Measurements from ENCODE around the gene PIP4P1.

PIP4P1 gene

DNA sequence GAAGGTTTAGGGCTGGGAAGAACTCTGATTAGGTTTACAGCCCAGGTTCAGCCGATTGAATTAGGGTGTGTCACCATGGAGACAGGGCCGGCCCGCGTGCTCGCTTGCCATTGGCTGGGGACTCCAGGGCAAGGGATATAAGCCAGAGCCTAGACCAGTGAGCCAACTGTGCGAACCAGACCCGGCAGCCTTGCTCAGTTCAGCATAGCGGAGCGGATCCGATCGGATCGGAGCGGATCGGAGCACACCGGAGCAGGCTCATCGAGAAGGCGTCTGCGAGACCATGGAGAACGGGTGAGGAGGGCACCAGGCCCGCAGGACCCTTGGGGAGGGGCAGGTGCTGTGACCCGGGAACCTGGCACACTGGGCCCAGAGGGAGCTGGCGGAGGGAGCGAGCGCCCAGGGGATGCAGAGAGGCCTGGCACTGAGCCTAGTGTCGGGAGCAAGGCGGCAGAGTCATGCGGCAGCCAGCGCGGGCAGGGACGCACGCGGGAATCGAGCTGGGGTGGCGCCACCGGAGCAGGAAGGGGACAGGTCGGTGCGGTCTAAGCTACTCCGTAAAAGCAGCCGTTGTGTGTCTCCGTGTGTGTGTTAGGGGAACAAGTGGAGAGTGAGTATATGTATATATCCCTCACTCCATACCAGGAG lies 8.1 kb upstream of the PIP4P1 start, which contains the start of gene PNP (continued):
- TF ChIP-seq, protein P1, sequence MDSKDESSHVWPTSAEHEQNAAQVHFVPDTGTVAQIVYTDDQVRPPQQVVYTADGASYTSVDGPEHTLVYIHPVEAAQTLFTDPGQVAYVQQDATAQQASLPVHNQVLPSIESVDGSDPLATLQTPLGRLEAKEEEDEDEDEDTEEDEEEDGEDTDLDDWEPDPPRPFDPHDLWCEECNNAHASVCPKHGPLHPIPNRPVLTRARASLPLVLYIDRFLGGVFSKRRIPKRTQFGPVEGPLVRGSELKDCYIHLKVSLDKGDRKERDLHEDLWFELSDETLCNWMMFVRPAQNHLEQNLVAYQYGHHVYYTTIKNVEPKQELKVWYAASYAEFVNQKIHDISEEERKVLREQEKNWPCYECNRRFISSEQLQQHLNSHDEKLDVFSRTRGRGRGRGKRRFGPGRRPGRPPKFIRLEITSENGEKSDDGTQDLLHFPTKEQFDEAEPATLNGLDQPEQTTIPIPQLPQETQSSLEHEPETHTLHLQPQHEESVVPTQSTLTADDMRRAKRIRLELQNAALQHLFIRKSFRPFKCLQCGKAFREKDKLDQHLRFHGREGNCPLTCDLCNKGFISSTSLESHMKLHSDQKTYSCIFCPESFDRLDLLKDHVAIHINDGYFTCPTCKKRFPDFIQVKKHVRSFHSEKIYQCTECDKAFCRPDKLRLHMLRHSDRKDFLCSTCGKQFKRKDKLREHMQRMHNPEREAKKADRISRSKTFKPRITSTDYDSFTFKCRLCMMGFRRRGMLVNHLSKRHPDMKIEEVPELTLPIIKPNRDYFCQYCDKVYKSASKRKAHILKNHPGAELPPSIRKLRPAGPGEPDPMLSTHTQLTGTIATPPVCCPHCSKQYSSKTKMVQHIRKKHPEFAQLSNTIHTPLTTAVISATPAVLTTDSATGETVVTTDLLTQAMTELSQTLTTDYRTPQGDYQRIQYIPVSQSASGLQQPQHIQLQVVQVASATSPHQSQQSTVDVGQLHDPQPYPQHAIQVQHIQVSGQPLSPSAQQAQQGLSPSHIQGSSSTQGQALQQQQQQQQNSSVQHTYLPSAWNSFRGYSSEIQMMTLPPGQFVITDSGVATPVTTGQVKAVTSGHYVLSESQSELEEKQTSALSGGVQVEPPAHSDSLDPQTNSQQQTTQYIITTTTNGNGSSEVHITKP (tag by site-specific recombination; IDR thresholded peaks at IDR 0.05), result peak; percentile 61
- TF ChIP-seq ZNF837 (tag by site-specific recombination; IDR thresholded peaks at IDR 0.05) (peak; percentile 83; the same call in 1 of the 2 replicates), ZIC2 (tag by site-specific recombination; IDR thresholded peaks at IDR 0.05) (peak; percentile 60), SP7 (tag by site-specific recombination; IDR thresholded peaks at IDR 0.05) (peak; percentile 86), ZNF76 (tag by site-specific recombination; IDR thresholded peaks at IDR 0.05; ENCODE audit: borderline replicate concordance, low read depth) (peak; percentile 76), ZSCAN30 (tag by site-specific recombination; IDR thresholded peaks at IDR 0.05) (peak; percentile 72)
- TF ChIP-seq, protein P2, sequence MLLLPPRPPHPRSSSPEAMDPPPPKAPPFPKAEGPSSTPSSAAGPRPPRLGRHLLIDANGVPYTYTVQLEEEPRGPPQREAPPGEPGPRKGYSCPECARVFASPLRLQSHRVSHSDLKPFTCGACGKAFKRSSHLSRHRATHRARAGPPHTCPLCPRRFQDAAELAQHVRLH (tag by site-specific recombination; IDR thresholded peaks at IDR 0.05), result peak; percentile 66; the same call in 1 of the 2 replicates

- Histone ChIP-seq H3K36me3 (ENCODE audit: control insufficient read depth in 2 of 2, insufficient read depth in 1 of 2, low read length in 2 of 2) (peaks cover 16 to 26% of the 10 kb centered on the region in 2 experiments), H3K9me3 (ENCODE audit: control insufficient read depth, insufficient read depth, low read depth, low read length) (no peaks in the 10 kb centered on the region), H3K4me1 (ENCODE audit: control insufficient read depth, insufficient read depth, low read length) (peaks cover 5% of the 10 kb centered on the region), H3K27ac (ENCODE audit: extremely low read depth, low read depth, low read length) (peak overlapping the region; percentile 84; the same call in 1 of the 2 replicates), H3K4me3 (ENCODE audit: low read depth, low read length) (peak overlapping the region; percentile 71)
- TF ChIP-seq, protein P3, sequence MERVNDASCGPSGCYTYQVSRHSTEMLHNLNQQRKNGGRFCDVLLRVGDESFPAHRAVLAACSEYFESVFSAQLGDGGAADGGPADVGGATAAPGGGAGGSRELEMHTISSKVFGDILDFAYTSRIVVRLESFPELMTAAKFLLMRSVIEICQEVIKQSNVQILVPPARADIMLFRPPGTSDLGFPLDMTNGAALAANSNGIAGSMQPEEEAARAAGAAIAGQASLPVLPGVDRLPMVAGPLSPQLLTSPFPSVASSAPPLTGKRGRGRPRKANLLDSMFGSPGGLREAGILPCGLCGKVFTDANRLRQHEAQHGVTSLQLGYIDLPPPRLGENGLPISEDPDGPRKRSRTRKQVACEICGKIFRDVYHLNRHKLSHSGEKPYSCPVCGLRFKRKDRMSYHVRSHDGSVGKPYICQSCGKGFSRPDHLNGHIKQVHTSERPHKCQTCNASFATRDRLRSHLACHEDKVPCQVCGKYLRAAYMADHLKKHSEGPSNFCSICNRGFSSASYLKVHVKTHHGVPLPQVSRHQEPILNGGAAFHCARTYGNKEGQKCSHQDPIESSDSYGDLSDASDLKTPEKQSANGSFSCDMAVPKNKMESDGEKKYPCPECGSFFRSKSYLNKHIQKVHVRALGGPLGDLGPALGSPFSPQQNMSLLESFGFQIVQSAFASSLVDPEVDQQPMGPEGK (tag by site-specific recombination; IDR thresholded peaks at IDR 0.05), result 0 out of 2 replicates have a peak, but pooled peaks have one; percentile 17
- TF ChIP-seq, protein P4, sequence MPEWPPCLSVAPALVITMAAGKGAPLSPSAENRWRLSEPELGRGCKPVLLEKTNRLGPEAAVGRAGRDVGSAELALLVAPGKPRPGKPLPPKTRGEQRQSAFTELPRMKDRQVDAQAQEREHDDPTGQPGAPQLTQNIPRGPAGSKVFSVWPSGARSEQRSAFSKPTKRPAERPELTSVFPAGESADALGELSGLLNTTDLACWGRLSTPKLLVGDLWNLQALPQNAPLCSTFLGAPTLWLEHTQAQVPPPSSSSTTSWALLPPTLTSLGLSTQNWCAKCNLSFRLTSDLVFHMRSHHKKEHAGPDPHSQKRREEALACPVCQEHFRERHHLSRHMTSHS (tag by site-specific recombination; IDR thresholded peaks at IDR 0.05), result no peak
- 0 out of 2 replicates have a peak, but pooled peaks have one; percentile 6 for TF ChIP-seq ZBTB11 (tag by site-specific recombination; conservative IDR thresholded peaks at IDR 0.05; ENCODE audit: low read depth)
- ChIA-PET CTCF (interaction anchor here (0.6 to 1.2 kb wide), 2 partner anchors 53 to 89 kb away, joined by 3 read pairs; no protein-coding TSS in a partner anchor), POLR2A (interaction anchor here (1.1 to 2.6 kb wide), 6 partner anchors 8 to 126 kb away, joined by 3 to 41 read pairs (median 16); partner anchors contain the start of genes APEX1, OSGEP, PARP2 and PIP4P1)
Measured at GRCh38 chr14:20468764-20469241, 7.6 kb upstream of the PIP4P1 start.
